AG09309 (cell line): ENCODE data around the gene PRX.

ENCODE experiments used
- DNase-seq: peaks from one replicate; pipeline ENCODE4 v3.0.0-alpha.2; 2010; ENCODE audit warnings: low read depth
- H3K4me3 ChIP-seq: 2 replicates; pipeline ENCODE4 v1.5.1; 2011; ENCODE audit warnings: mild to moderate bottlenecking, low read depth, low read length, moderate library complexity; ENCODE audit not compliant: control insufficient read depth
- CTCF ChIP-seq: IDR thresholded peaks from 2 replicates; pipeline ENCODE4 v1.5.1; 2011; ENCODE audit warnings: mild to moderate bottlenecking, low read depth, low read length, inconsistent platforms; ENCODE audit not compliant: insufficient read depth, control insufficient read depth; ENCODE audit errors: missing control alignments

The PRX gene

GRCh38 chr19:40453151-40453735 lies 40.1 kb upstream of the PRX start:
- no peak overlapping the region for H3K4me3 ChIP-seq
- no peak for DNase-seq
- TF ChIP-seq CTCF, result no peak

GRCh38 chr19:40452016-40452415 lies 38.8 kb upstream of the PRX start:
- DNase-seq, result no peak
- no peak for TF ChIP-seq CTCF
- H3K4me3 ChIP-seq, result no peak overlapping the region

GRCh38 chr19:40450664-40451063 lies 37.5 kb upstream of the PRX start:
- TF ChIP-seq CTCF, result no peak
- H3K4me3 ChIP-seq, result no peak overlapping the region
- no peak for DNase-seq

DNA sequence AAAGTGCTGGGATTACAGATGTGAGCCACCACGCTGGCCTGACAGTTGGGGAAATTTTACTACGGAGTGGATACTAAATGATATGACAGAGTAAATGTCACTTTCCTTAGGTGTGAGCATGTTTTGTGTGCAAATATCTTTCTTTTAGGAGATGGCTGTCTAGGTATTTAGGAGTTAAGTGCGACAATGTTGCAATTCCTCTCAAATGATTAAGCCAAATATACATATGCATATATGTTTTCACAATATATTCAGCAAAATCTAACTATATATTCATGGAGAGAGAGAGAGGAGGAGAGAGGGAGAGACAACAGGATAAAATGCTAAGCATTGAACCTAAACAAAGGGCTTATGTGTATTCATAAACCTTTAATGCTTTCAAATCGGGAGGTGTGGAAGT lies 36.3 kb upstream of the PRX start:
- DNase-seq, result no peak
- no peak overlapping the region for H3K4me3 ChIP-seq
- no peak for TF ChIP-seq CTCF

DNA sequence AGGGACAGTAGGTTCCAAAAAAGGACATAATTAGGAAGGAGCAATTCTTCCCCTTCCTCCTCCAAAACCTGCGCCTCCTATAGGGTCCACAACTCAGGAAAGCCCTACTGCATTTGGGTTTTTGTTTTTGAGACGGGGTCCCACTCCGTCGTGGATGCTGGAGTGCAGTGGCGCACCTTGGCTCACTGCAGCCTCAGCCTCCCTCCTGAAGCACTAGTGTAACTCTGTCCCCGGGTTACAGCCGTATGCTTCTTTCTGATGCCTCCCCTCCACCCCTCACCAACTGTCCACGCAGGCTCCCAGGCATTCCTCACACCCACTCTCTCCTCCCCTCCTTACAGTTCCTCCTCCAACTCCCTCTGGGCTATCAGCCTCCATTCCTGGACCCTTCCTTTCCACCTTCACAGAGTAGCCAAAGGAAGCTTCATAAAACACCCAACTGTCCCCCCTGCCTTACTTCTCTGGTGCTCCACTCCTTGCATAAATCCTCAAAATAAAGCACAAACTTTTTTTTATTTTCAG lies 33.1 kb upstream of the PRX start:
- TF ChIP-seq CTCF, result no peak
- no peak overlapping the region for H3K4me3 ChIP-seq
- DNase-seq, result no peak

- no peak for TF ChIP-seq CTCF
- no peak for DNase-seq
- H3K4me3 ChIP-seq, result no peak overlapping the region
Observed at GRCh38 chr19:40445780-40446262, 32.6 kb upstream of the PRX start.
